ENCODE measurements around the gene EEF1AKMT4. TPM values are rescaled to one million over a fixed set of nuclear protein-coding genes. Genes with fewer than 3 reads are reported as not detected.

The EEF1AKMT4 gene
- total RNA-seq, 1 experiment from 2014 or later: 7.8 TPM

- CTCF ChIA-PET: no interaction called here
- Histone ChIP-seq H3K36me3 (ENCODE audit: insufficient read depth, low read length, poor library complexity, severe bottlenecking) (no peaks in the 10 kb centered on the region), H3K9me3 (ENCODE audit: low read depth, low read length, poor library complexity, severe bottlenecking) (no peaks in the 10 kb centered on the region), H3K4me3 (ENCODE audit: low read depth, low read length, poor library complexity, severe bottlenecking) (no peak overlapping the region), H3K27me3 (replicated peaks; ENCODE audit: insufficient read depth, low read depth, low read length, poor library complexity) (peaks cover 24% of the 10 kb centered on the region), H3K27ac (ENCODE audit: low read depth, low read length, poor library complexity, severe bottlenecking) (no peak overlapping the region), H3K4me1 (ENCODE audit: insufficient read depth, low read length, poor library complexity, severe bottlenecking) (no peaks in the 10 kb centered on the region)
- POLR2A ChIA-PET (ENCODE audit: low non-redundant PET): no interaction called here
- no peak for DNase-seq (ENCODE audit: low spot score)
- intact Hi-C loops (cut with micrococcal nuclease; ENCODE audit: unreplicated experiment): no loop called here
- BruUV-seq (replicated peaks): no TSS peak
- no peak for TF ChIP-seq CTCF (conservative IDR thresholded peaks at IDR 0.05; ENCODE audit: low read depth, low read length)
- TF ChIP-seq EZH2 (IDR thresholded peaks at IDR 0.05; ENCODE audit: borderline replicate concordance, low read depth, low read length, poor library complexity, severe bottlenecking): no peak
Observed at GRCh38 chr3:184277366-184277765, 27.9 kb downstream of the EEF1AKMT4 start.

- ChIA-PET POLR2A (ENCODE audit: low non-redundant PET) (no interaction called here), CTCF (interaction anchor here (0.5 kb wide), 1 partner anchor 14 kb away, joined by 4 read pairs; no protein-coding TSS in a partner anchor)
- H3K4me1 ChIP-seq (ENCODE audit: insufficient read depth, low read length, poor library complexity, severe bottlenecking): no peaks in the 10 kb centered on the region
- no peak for TF ChIP-seq CTCF (conservative IDR thresholded peaks at IDR 0.05; ENCODE audit: low read depth, low read length)
- TF ChIP-seq EZH2 (IDR thresholded peaks at IDR 0.05; ENCODE audit: borderline replicate concordance, low read depth, low read length, poor library complexity, severe bottlenecking): no peak
- intact Hi-C loops (cut with micrococcal nuclease; ENCODE audit: unreplicated experiment): no loop called here
- DNase-seq (ENCODE audit: low spot score): no peak
- H3K36me3 ChIP-seq (ENCODE audit: insufficient read depth, low read length, poor library complexity, severe bottlenecking): no peaks in the 10 kb centered on the region
- no peak overlapping the region for H3K4me3 ChIP-seq (ENCODE audit: low read depth, low read length, poor library complexity, severe bottlenecking)
- H3K27ac ChIP-seq (ENCODE audit: low read depth, low read length, poor library complexity, severe bottlenecking): no peak overlapping the region
- no peaks in the 10 kb centered on the region for H3K27me3 ChIP-seq (replicated peaks; ENCODE audit: insufficient read depth, low read depth, low read length, poor library complexity)
- BruUV-seq (replicated peaks): no TSS peak
- H3K9me3 ChIP-seq (ENCODE audit: low read depth, low read length, poor library complexity, severe bottlenecking): no peaks in the 10 kb centered on the region
Observed at GRCh38 chr3:184282941-184283340, 33.5 kb downstream of the EEF1AKMT4 start.

- TF ChIP-seq CTCF (conservative IDR thresholded peaks at IDR 0.05; ENCODE audit: low read depth, low read length) (no peak), EZH2 (IDR thresholded peaks at IDR 0.05; ENCODE audit: borderline replicate concordance, low read depth, low read length, poor library complexity, severe bottlenecking) (no peak)
- Histone ChIP-seq H3K27me3 (replicated peaks; ENCODE audit: insufficient read depth, low read depth, low read length, poor library complexity) (no peaks in the 10 kb centered on the region), H3K27ac (ENCODE audit: low read depth, low read length, poor library complexity, severe bottlenecking) (no peak overlapping the region), H3K4me1 (ENCODE audit: insufficient read depth, low read length, poor library complexity, severe bottlenecking) (no peaks in the 10 kb centered on the region), H3K36me3 (ENCODE audit: insufficient read depth, low read length, poor library complexity, severe bottlenecking) (no peaks in the 10 kb centered on the region), H3K9me3 (ENCODE audit: low read depth, low read length, poor library complexity, severe bottlenecking) (no peaks in the 10 kb centered on the region), H3K4me3 (ENCODE audit: low read depth, low read length, poor library complexity, severe bottlenecking) (no peak overlapping the region)
- DNase-seq (ENCODE audit: low spot score): no peak
- ChIA-PET CTCF (interaction anchor here (0.6 kb wide), 1 partner anchor 238 kb away, joined by 6 read pairs; no protein-coding TSS in a partner anchor), POLR2A (ENCODE audit: low non-redundant PET) (interaction anchor here (0.5 kb wide), 1 partner anchor 441 kb away, joined by 3 read pairs; no protein-coding TSS in a partner anchor)
- no TSS peak for BruUV-seq (replicated peaks)
- intact Hi-C loops (cut with micrococcal nuclease; ENCODE audit: unreplicated experiment): no loop called here
Observed at GRCh38 chr3:184283681-184284080, 34.2 kb downstream of the EEF1AKMT4 start.
